NCI-H2081 treated with DMSO at 0.1 percent for 48 hours (cell line): ENCODE measurements around the gene ATL1.
"Not testable (repeated sequence)": the region's sequence is repeated elsewhere in the genome, so short reads cannot be mapped to it uniquely, and the experiment has no call there.

Source experiments
- DNase-seq: peaks from one replicate; lab custom pipeline; 2025; lab: John Stamatoyannopoulos, UW

ATL1 gene

GRCh38 chr14:50602035-50602434 lies 42.1 kb downstream of the ATL1 start:
- no peak for DNase-seq

DNA sequence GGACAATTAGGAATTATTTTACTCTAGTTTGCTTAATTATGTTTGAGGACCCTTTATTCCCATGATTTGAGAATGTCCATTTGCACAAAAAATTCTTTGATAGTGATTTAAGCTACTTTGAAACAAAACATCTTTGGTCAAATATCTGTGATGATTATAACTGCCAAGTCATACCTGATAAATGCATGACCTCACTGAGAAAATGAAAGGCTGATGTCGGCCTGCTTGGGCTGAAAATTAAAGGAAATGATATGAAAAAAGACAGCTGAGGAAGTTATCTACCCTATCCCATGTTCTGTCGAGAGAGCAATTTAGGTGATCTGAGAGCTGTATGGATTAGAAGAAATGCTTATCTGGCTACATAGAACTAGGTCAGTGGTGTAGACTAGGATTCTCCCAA lies 43.6 kb downstream of the ATL1 start:
- DNase-seq, result no peak

DNA sequence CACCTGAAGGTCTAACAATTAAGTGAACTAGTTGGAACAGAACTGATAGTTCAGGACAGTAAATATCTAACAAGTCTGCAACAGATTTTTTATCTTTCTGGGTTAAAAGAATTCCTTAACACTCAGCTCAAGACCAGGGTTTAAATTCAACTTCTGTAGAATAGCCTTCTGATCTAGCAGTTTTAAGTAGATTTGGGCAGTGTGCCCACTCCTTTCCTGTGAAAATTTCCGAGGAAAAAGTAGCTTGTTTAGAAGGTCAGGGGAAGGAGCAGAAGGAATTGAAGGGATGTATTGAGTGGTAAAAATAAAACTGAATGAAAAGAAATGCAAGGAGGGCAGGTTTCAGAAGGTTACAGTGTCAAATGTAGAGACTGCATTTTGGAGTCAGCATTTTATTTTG lies 45.8 kb downstream of the ATL1 start:
- DNase-seq, result no peak

- DNase-seq, result no peak
Observed at GRCh38 chr14:50606468-50606867, 46.5 kb downstream of the ATL1 start.

DNA sequence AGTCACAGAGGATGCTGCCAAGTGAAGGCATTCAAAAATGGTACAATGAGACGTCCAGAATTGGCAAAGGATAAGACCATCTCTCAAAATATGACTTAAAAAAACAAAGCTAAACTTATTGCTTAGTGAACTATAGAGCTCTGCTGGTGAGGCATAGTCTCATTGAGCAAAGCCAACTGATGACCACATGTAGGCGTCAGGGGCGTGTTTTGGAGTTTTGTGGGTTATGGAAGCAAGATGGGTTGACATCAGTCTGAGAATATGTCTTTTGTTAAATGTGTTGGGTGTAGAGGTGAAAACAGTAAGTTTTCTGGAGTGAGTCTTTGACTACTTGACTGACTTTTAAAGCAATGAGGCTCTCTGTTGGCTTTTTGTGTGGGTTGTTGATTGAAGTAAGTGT lies 47.2 kb downstream of the ATL1 start:
- DNase-seq, result no peak

GRCh38 chr14:50607761-50608160 lies 47.8 kb downstream of the ATL1 start:
- no peak for DNase-seq

DNA sequence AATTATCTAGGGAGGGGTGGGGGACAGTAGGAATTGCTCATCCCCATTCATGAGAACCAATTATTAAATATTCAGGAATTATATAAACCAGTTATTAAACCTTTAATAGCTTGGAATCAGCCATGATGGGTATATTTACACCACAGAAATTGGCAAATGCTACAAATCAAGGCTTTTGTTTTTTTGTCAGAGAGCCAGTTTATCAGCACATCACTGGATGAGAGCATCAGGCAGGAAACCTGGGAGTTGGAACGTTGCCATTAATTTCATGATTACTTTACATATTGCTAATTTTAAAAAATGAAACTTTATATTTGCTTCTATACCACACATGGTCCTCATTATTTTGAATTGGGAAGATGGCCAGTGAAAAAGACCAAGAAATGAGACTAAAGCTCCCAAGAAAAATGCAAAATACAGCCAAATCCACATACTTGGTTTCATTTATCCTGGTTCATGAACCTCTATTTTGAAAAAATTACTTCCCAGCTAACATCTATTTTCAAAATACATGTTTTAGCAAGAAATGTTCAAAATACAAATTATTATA lies 48.4 kb downstream of the ATL1 start:
- DNase-seq, result no peak

GRCh38 chr14:50610465-50610864 lies 50.5 kb downstream of the ATL1 start:
- no peak for DNase-seq

GRCh38 chr14:50612806-50613205 lies 52.9 kb downstream of the ATL1 start:
- DNase-seq, result no peak

- DNase-seq, result no peak
Observed at GRCh38 chr14:50615056-50615455, 55.1 kb downstream of the ATL1 start.

DNA sequence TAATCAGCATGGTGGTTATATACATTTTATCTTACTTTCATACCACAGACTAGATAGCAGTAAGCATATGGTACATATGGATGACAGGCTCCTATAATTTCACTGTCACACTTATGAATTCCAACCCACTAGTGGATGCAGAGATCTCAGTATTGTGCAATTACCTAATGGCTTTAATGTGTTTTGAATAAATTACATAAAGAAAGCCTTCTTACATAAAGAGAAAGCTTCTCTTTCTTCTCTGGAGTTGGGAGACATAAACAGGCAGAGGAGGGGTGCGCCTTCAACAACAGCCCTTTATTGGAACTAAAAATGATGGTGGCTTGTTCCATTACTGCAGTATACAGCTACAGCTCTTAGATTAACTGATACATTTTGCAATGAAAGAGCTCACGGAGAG lies 55.6 kb downstream of the ATL1 start:
- DNase-seq, result no peak

GRCh38 chr14:50616275-50616674 lies 56.3 kb downstream of the ATL1 start:
- DNase-seq, result no peak

DNA sequence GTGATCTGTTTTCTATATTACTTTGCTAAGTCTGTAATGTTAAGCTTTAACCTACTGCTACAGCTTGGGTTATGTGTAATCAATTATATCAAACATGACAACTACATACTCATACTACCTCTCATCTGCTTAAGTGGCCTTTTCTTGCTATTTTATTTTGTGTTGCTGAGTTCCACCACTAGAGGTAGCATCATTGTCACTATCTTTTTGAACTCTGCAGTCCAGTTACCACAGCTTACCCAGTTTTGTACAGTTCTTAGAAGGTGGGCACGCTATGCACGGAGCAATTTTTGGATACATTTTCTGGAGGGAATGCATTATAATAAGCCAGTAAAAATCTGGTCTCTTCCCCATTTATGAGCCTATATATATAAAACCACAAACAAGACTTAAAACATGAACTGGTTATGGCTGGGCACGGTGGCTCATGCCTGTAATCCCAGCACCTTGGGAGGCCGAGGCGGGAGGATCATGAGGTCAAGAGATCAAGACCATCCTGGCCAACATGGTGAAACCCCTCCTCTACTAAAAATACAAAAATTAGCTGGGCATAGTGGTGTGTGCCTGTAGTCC lies 59.7 kb downstream of the ATL1 start:
- DNase-seq, result no peak

DNA sequence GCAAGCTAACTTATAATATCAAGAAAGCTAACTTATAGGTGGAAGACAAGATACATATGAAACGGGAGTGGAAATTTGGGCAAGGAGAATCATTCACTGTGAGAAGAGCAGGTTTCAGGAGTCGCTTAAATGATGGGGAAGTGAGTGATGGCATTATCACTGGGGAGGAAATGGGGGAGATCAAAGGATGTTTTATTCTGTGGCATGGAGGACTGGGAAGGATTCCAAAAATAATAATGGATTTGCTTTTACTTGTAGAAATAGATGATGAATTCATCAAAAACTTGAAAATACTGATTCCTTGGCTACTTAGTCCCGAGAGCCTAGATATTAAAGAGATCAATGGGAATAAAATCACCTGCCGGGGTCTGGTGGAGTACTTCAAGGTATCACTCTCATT lies 60.4 kb downstream of the ATL1 start:
- no peak for DNase-seq

- no peak for DNase-seq
Observed at GRCh38 chr14:50622978-50623377, 63.0 kb downstream of the ATL1 start.

DNA sequence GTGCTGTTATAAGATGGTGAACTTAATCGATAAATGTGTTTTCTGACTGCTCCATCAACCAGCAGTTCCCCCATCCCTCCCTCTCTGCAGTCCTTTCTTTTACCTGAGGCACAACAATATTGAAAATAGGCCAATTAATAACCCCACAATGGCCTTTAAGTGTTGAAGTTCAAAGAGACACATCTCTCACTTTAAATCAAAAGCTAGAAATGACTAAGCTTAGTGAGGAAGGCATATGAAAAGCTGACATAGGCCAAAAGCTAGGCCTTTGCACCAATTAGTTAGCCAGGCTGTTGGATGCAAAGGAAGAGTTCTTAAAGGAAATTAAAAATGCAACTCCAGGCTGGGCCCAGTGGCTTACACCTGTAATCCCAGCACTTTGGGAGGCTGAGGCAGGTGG lies 64.5 kb downstream of the ATL1 start:
- no peak for DNase-seq

DNA sequence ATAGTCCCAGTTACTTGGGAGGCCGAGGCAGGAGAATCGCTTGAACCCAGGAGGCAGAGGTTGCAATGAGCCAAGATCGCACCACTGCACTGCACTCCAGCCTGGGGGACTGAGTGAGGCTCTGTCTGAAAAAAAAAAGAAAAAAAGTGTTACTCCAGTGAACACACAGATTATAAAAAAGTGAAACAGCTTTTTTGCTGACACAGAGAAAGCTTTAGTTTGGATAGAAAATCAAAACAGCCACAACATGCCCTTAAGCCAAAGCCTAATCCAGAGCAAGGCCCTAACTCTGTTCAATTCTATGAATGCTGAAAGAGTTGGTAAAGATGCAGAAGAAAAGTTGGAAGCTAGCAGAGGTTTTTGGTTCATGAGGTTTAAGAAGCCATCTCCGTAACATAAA lies 65.0 kb downstream of the ATL1 start:
- DNase-seq, result not testable (repeated sequence)

- DNase-seq, result no peak
Observed at GRCh38 chr14:50631408-50631821, 71.5 kb downstream of the ATL1 start.

DNA sequence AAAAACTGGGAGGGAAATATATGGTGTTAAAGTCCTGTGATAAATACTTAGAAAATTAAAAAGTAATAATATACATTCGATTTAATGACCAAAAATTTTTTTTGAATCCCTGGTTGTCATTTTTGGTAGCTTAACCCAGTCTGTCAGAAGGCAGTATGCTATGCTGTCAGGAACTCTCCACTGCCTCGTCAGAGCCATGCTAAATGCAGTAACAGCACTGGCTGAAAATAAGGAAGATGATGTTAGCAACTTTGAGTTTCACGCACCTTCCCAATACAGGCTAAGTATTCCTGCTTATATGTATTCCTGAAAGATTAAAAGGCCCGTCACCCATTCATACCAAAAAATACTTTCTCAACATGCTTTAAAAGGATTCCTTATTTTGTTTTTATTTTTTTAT lies 74.0 kb downstream of the ATL1 start:
- no peak for DNase-seq

DNA sequence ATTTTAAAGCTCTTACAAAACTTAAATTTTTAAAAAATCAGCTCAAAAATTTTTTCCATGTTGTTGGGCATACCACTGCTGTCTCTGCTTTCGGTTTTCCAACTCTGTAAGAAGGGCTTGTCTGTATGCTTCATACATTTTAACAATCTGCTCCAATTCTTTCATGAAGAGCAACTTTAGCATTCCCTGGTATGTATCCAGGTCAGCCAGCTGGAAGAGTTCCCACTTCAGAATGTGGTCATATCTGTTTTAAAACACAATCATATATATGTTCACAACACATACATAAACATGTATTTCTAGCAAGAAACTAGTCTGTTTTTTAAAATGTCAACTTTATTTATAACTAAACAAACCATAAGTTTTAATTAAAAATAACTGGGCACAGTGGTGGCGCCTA lies 75.2 kb downstream of the ATL1 start:
- DNase-seq, result no peak

- no peak for DNase-seq
Observed at GRCh38 chr14:50647282-50647681, 87.3 kb downstream of the ATL1 start.

- no peak for DNase-seq
Observed at GRCh38 chr14:50647753-50648152, 87.8 kb downstream of the ATL1 start.

- no peak for DNase-seq
Observed at GRCh38 chr14:50649691-50650090, 89.7 kb downstream of the ATL1 start.

DNA sequence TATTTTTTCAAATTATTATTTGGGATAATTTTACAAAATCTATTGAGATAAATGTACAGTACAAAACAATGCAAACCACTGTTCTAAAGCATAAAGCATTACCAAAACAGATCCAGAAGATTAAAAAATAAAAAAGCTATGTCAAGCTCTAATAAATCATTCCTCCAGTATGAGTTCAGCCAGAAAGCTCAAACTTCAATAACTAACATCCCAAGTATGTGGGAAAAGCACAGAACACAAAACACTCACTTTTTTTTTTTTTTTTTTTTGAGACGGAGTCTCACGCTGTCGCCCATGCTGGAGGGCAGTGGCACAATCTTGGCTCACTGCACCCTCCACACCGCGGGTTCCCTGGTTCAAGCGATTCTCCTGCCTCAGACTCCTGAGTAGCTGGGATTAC lies 96.8 kb downstream of the ATL1 start:
- DNase-seq, result no peak

DNA sequence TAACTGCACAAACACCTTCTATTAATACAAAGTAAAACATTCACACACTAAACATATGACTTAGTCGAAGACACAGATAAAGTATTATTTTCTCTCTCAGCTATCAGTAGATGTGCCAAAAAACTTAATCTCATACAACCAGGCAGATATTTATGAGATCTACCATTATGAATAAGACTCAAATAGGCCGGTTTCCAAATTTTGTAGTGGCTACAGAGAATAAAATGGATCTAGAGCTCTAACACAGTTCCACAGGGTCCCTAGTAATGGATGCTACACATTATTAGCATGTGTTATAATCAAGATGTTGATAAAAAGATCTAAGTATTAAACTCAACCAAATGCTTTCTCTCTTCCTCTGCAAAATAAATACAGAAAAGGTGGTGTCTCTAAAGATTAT lies 97.8 kb downstream of the ATL1 start:
- DNase-seq, result no peak
